Calu3 (cell line): ENCODE results near the gene CDH9. TPM values are rescaled to one million over a fixed set of nuclear protein-coding genes. Genes with fewer than 3 reads are reported as not detected.

Source experiments
- BruUV-seq: library from RNA; stranded (reverse); fragments of 400-500 nt; replicated peaks from 2 replicates; lab custom pipeline; 2021; lab: Mats Ljungman, UMichigan
- CTCF ChIA-PET: fragments of 300-600 bp; sonication (Branson Sonifier 250); formaldehyde crosslinking; loops from one replicate; lab custom pipeline; 2022; ENCODE audit warnings: antibody characterized with exemption; lab: Charles Lee
- DNase-seq: peaks from one replicate; pipeline ENCODE4 v3.0.0; 2022
- H3K27ac Mint-ChIP-seq: one replicate; pipeline ENCODE4 v1.8.0; 2022; ENCODE audit warnings: mixed read lengths; ENCODE audit not compliant: unreplicated experiment
- H3K27me3 Mint-ChIP-seq: one replicate; pipeline ENCODE4 v1.8.0; 2022; ENCODE audit warnings: mixed read lengths; ENCODE audit not compliant: unreplicated experiment
- H3K36me3 Mint-ChIP-seq: one replicate; pipeline ENCODE4 v1.8.0; 2022; ENCODE audit warnings: mild to moderate bottlenecking, moderate library complexity, mixed read lengths; ENCODE audit not compliant: insufficient read depth, unreplicated experiment
- H3K4me1 Mint-ChIP-seq: one replicate; pipeline ENCODE4 v1.8.0; 2022; ENCODE audit warnings: mild to moderate bottlenecking, low read depth, mixed read lengths; ENCODE audit not compliant: unreplicated experiment
- H3K4me3 Mint-ChIP-seq: one replicate; pipeline ENCODE4 v1.8.0; 2022; ENCODE audit warnings: mild to moderate bottlenecking, low read depth, moderate library complexity, mixed read lengths; ENCODE audit not compliant: unreplicated experiment
- H3K9me3 Mint-ChIP-seq: one replicate; pipeline ENCODE4 v1.8.0; 2022; ENCODE audit warnings: low read depth, mixed read lengths; ENCODE audit not compliant: unreplicated experiment
- intact Hi-C: fragments of 100-400 bp; cut with micrococcal nuclease; formaldehyde crosslinking; loops from one replicate; pipeline ENCODE4 v1.10.0; 2022; ENCODE audit not compliant: unreplicated experiment
- total RNA-seq: library from RNA; stranded (reverse); gene quantifications from 2 replicates; pipeline ENCODE4 v1.2.3, GENCODE V29; 2022
- TF ChIP-seq, protein P1 (sequence below): fragments of 200-600 bp; IDR thresholded peaks from one replicate; pipeline ENCODE4 v1.8.0; 2022; ENCODE audit warnings: antibody characterized with exemption; ENCODE audit not compliant: unreplicated experiment

The CDH9 gene
- total RNA-seq, 1 experiment from 2014 or later: not detected

DNA sequence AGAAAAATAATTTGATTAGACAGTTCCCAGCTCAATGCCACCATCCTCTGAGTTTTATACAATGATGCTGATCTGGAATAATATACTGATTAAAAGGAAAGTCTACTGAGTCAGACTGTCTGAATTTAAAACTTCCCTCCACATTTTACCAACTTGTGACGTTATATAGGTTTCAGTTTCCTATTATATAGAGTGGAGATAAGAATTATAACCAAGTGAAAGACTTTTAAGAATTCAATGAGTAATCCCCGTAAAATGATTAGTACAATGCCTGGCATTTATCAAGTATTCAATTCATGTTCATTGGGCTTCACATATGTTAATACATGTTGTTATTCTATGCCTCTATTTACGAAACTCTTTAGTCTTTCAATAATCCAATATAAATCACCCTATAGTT lies 166.0 kb downstream of the CDH9 start:
- peaks cover 9% of the 10 kb centered on the region for H3K9me3 Mint-ChIP-seq
- no peak overlapping the region for H3K4me3 Mint-ChIP-seq
- no TSS peak for BruUV-seq
- H3K36me3 Mint-ChIP-seq: no peaks in the 10 kb centered on the region
- TF ChIP-seq, protein P1, sequence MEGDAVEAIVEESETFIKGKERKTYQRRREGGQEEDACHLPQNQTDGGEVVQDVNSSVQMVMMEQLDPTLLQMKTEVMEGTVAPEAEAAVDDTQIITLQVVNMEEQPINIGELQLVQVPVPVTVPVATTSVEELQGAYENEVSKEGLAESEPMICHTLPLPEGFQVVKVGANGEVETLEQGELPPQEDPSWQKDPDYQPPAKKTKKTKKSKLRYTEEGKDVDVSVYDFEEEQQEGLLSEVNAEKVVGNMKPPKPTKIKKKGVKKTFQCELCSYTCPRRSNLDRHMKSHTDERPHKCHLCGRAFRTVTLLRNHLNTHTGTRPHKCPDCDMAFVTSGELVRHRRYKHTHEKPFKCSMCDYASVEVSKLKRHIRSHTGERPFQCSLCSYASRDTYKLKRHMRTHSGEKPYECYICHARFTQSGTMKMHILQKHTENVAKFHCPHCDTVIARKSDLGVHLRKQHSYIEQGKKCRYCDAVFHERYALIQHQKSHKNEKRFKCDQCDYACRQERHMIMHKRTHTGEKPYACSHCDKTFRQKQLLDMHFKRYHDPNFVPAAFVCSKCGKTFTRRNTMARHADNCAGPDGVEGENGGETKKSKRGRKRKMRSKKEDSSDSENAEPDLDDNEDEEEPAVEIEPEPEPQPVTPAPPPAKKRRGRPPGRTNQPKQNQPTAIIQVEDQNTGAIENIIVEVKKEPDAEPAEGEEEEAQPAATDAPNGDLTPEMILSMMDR: no peak
- intact Hi-C loops: no loop called here
- CTCF ChIA-PET: no interaction called here
- no peak for DNase-seq
- no peaks in the 10 kb centered on the region for H3K4me1 Mint-ChIP-seq
- H3K27me3 Mint-ChIP-seq: no peaks in the 10 kb centered on the region
- no peak overlapping the region for H3K27ac Mint-ChIP-seq

GRCh38 chr5:26869781-26870180 lies 168.6 kb downstream of the CDH9 start:
- no peaks in the 10 kb centered on the region for H3K4me1 Mint-ChIP-seq
- DNase-seq: no peak
- CTCF ChIA-PET: no interaction called here
- peaks cover 9% of the 10 kb centered on the region for H3K9me3 Mint-ChIP-seq
- intact Hi-C loops: no loop called here
- H3K27me3 Mint-ChIP-seq: no peaks in the 10 kb centered on the region
- no TSS peak for BruUV-seq
- no peak overlapping the region for H3K4me3 Mint-ChIP-seq
- no peak overlapping the region for H3K27ac Mint-ChIP-seq
- TF ChIP-seq, protein P1: no peak
- no peaks in the 10 kb centered on the region for H3K36me3 Mint-ChIP-seq

DNA sequence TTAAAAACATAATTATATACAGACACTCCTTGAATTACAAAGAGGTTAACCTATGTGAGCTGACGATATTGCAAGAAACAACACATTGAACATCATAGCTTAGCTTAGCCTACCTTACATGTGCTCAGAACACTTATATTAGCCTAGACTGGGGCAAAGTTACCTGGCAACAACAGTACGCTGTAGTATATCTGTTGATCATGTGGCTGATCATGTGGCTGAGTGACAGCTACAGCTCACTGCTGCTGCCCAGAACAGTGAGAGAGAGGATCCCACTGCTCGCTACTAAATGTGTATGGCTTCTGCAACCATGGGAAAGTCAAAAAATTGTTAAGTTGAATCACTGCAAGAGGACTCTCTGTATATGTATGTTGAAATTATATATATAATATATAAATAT lies 169.9 kb downstream of the CDH9 start:
- no TSS peak for BruUV-seq
- no peak overlapping the region for H3K4me3 Mint-ChIP-seq
- no peak for DNase-seq
- intact Hi-C loops: no loop called here
- no peaks in the 10 kb centered on the region for H3K4me1 Mint-ChIP-seq
- TF ChIP-seq, protein P1: no peak
- CTCF ChIA-PET: no interaction called here
- H3K27me3 Mint-ChIP-seq: no peaks in the 10 kb centered on the region
- no peaks in the 10 kb centered on the region for H3K36me3 Mint-ChIP-seq
- H3K9me3 Mint-ChIP-seq: peaks cover 6% of the 10 kb centered on the region
- no peak overlapping the region for H3K27ac Mint-ChIP-seq

GRCh38 chr5:26864061-26864460 lies 174.3 kb downstream of the CDH9 start:
- H3K4me3 Mint-ChIP-seq: no peak overlapping the region
- CTCF ChIA-PET: no interaction called here
- H3K27ac Mint-ChIP-seq: no peak overlapping the region
- TF ChIP-seq, protein P1: no peak
- no peaks in the 10 kb centered on the region for H3K27me3 Mint-ChIP-seq
- H3K9me3 Mint-ChIP-seq: peaks cover 7% of the 10 kb centered on the region
- DNase-seq: no peak
- intact Hi-C loops: no loop called here
- H3K36me3 Mint-ChIP-seq: no peaks in the 10 kb centered on the region
- BruUV-seq: no TSS peak
- H3K4me1 Mint-ChIP-seq: no peaks in the 10 kb centered on the region
